Endothelial cell of umbilical vein (primary cell): Measurements from ENCODE around the gene ZNF609. TPM values are rescaled to one million over a fixed set of nuclear protein-coding genes. Genes with fewer than 3 reads are reported as not detected.

Source experiments
- BruUV-seq: library from RNA; stranded (reverse); fragments of 400-500 nt; replicated peaks from 2 replicates; lab custom pipeline; 2021; lab: Mats Ljungman, UMichigan
- CTCF ChIA-PET: fragments of 300-600, 350-600 bp; sonication (Branson Sonifier 250); formaldehyde crosslinking; loops from one replicate; lab custom pipeline; 2021; ENCODE audit warnings: antibody characterized with exemption, inconsistent platforms; lab: Charles Lee
- POLR2A ChIA-PET: fragments of 300-600, 350-600 bp; sonication (Branson Sonifier 250); formaldehyde crosslinking; loops from one replicate; lab custom pipeline; 2021; ENCODE audit warnings: antibody characterized with exemption, inconsistent platforms; lab: Charles Lee
- DNase-seq: peaks from one replicate; pipeline ENCODE4 v3.0.0-alpha.2; 2011; ENCODE audit warnings: low read depth, low spot score
- FAIRE-seq: peaks from 2 replicates; lab custom pipeline; 2011; peaks lifted over from hg19 to GRCh38; lab: Jason Lieb, UNC
- H2AFZ ChIP-seq: 2 replicates; pipeline ENCODE4 v1.6.0; 2012; ENCODE audit warnings: low read depth, low read length, control low read depth, inconsistent platforms
- H3K27ac ChIP-seq: 2 replicates; pipeline ENCODE4 v1.5.1; 2011; ENCODE audit warnings: low read depth, mild to moderate bottlenecking, control low read depth, low read length, moderate library complexity; ENCODE audit not compliant: insufficient read depth
- H3K27me3 ChIP-seq, 2 experiments: 2 replicates each; pipeline versions ENCODE4 v1.6.0 to v1.6.1; 2011; ENCODE audit warnings: low read length in 2 of 2, mixed read lengths in 1 of 2; ENCODE audit not compliant: control insufficient read depth in 2 of 2, insufficient read depth in 2 of 2
- H3K36me3 ChIP-seq, 2 experiments: 2 replicates in 1 of 2; 3 replicates in 1 of 2; pipeline ENCODE4 v1.5.1; 2011; ENCODE audit warnings: low read length in 2 of 2, mild to moderate bottlenecking in 1 of 2, moderate library complexity in 1 of 2; ENCODE audit not compliant: control insufficient read depth in 2 of 2, insufficient read depth in 2 of 2; ENCODE audit errors: extremely low read depth in 1 of 2
- H3K4me1 ChIP-seq: 3 replicates; pipeline ENCODE4 v1.5.1; 2011; ENCODE audit warnings: mild to moderate bottlenecking, low read length; ENCODE audit not compliant: control insufficient read depth, insufficient read depth; ENCODE audit errors: extremely low read depth
- H3K4me2 ChIP-seq: 2 replicates; pipeline ENCODE4 v1.6.1; 2011; ENCODE audit warnings: low read length, control low read depth, mixed read lengths; ENCODE audit not compliant: insufficient read depth
- H3K4me3 ChIP-seq, 3 experiments: fragments of 200-600 bp in 1 of 3; sonication (generic), shearing (Covaris generic) in 1 of 3; replicated peaks in 1 of 3; 2 replicates each; pipeline ENCODE4 v1.5.1; 2011 to 2016; ENCODE audit warnings: control low read depth in 3 of 3, low read length in 3 of 3, mild to moderate bottlenecking in 2 of 3, inconsistent platforms in 1 of 3, low read depth in 1 of 3, moderate library complexity in 1 of 3; ENCODE audit not compliant: insufficient read depth in 1 of 3
- H3K79me2 ChIP-seq: 2 replicates; pipeline ENCODE4 v1.6.0; 2012; ENCODE audit warnings: low read length, inconsistent platforms; ENCODE audit not compliant: control insufficient read depth, insufficient read depth
- H3K9ac ChIP-seq: replicated peaks from 2 replicates; pipeline ENCODE3; 2011; ENCODE audit warnings: low read length, control low read depth; ENCODE audit not compliant: insufficient read depth; ENCODE audit errors: extremely low read depth
- H3K9me1 ChIP-seq: replicated peaks from 3 replicates; pipeline ENCODE4 v1.6.0; 2011; ENCODE audit warnings: mild to moderate bottlenecking, low read length; ENCODE audit not compliant: control insufficient read depth, insufficient read depth; ENCODE audit errors: extremely low read depth
- H3K9me3 ChIP-seq: replicated peaks from 2 replicates; pipeline ENCODE4 v1.5.1; 2012; ENCODE audit warnings: low read length, inconsistent platforms; ENCODE audit not compliant: control insufficient read depth, insufficient read depth
- H4K20me1 ChIP-seq: replicated peaks from 2 replicates; pipeline ENCODE3; 2011; ENCODE audit warnings: mild to moderate bottlenecking, low read length; ENCODE audit not compliant: control insufficient read depth, insufficient read depth; ENCODE audit errors: extremely low read depth
- EZH2 ChIP-seq: IDR thresholded peaks from 2 replicates; pipeline ENCODE4 v1.6.1; 2012; ENCODE audit warnings: borderline replicate concordance, low read depth, mild to moderate bottlenecking, moderate library complexity, low read length, inconsistent platforms; ENCODE audit not compliant: severe bottlenecking
- FOS ChIP-seq: IDR thresholded peaks from 2 replicates; pipeline ENCODE4 v1.6.1; 2011; ENCODE audit warnings: mild to moderate bottlenecking, low read length, moderate library complexity, borderline replicate concordance; ENCODE audit not compliant: insufficient read depth
- GATA2 ChIP-seq: IDR thresholded peaks from 2 replicates; pipeline ENCODE4 v1.7.0; 2011; ENCODE audit warnings: low read depth, mild to moderate bottlenecking, moderate library complexity, mixed read lengths, low read length; ENCODE audit not compliant: insufficient read length, insufficient read depth
- JUN ChIP-seq: IDR thresholded peaks from 2 replicates; pipeline ENCODE4 v1.6.1; 2011; ENCODE audit warnings: borderline replicate concordance, low read depth; ENCODE audit not compliant: insufficient read length, insufficient read depth
- MYC ChIP-seq: IDR thresholded peaks from one replicate; pipeline ENCODE4 v1.6.1; 2011; ENCODE audit warnings: mild to moderate bottlenecking, low read depth, low read length
- POLR2A ChIP-seq: IDR thresholded peaks from 2 replicates; pipeline ENCODE4 v1.6.1; 2012; ENCODE audit warnings: low read depth, mild to moderate bottlenecking, control low read depth, low read length
- POLR2AphosphoS5 ChIP-seq: IDR thresholded peaks from 2 replicates; pipeline ENCODE4 v1.6.1; 2012; ENCODE audit warnings: low read depth, mild to moderate bottlenecking, control low read depth, low read length, moderate library complexity; ENCODE audit not compliant: insufficient read depth
- dilution Hi-C: fragments of 300-500 bp; cut with MboI; formaldehyde crosslinking; loops from one replicate; pipeline ENCODE4 v1.15.0; 2019; ENCODE audit warnings: low sequenced_read_pairs; ENCODE audit not compliant: extremely low pct_ligation_motif_present
- intact Hi-C: fragments of 100-400 bp; cut with micrococcal nuclease; formaldehyde crosslinking; loops from one replicate; pipeline ENCODE4 v1.10.0; 2022
- polyA plus RNA-seq, 4 experiments: library from polyadenylated mRNA; depleted of rRNA in 3 of 4; stranded (reverse) in 3 of 4; unstranded in 1 of 4; fragments of >200 nt; gene quantifications; 2 replicates each; pipeline versions ENCODE4 v1.2.1 to v1.2.3, GENCODE V29; 2011 to 2012; ENCODE audit warnings: missing spikeins in 1 of 4
- total RNA-seq: library from RNA; stranded (reverse); gene quantifications from 2 replicates; pipeline ENCODE4 v1.2.3, GENCODE V29; 2021
- TF ChIP-seq, protein P1 (sequence below), 2 donors: IDR thresholded peaks; 1 replicate in 1 of 2; 2 replicates in 1 of 2; pipeline ENCODE4 v1.5.1; 2011; ENCODE audit warnings: low read length in 2 of 2, mild to moderate bottlenecking in 2 of 2, moderate library complexity in 2 of 2, control low read depth in 1 of 2, inconsistent platforms in 1 of 2, low read depth in 1 of 2; ENCODE audit not compliant: insufficient read depth in 1 of 2; ENCODE audit errors: extremely low read depth in 1 of 2
- TF ChIP-seq, protein P2 (sequence below): IDR thresholded peaks from 2 replicates; pipeline ENCODE4 v1.6.1; 2011; ENCODE audit not compliant: insufficient read depth, insufficient read length

The ZNF609 gene
- total and polyA plus RNA-seq, 2 donors (not counting 3 experiments of a cell fraction or from before 2014, with no cell fraction given) = 18.2 to 49.6 TPM

DNA sequence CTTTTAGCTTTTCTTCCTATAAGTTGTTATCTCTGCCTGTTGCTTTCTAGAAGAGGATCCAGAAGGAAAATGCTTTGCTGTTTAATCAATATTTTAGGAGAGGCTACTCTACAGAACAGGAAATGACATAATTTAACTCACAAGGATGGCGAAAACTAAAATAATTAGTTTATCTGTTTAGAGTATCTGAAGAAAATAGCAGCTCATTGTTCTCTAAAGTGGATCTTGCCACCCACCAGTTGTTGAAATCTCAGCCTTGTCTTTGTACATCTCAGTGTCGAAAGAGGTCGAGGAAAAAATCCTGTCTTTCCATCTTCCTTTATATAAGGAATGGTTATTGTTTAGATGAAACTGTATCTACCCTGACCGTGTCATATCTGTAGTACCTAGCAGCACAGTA, 126.6 kb downstream of the ZNF609 start:
- H2AFZ ChIP-seq = no peak overlapping the region
- intact Hi-C loops = no loop called here
- H3K4me1 ChIP-seq = peaks cover 14% of the 10 kb centered on the region
- H3K36me3 ChIP-seq = no peaks in the 10 kb centered on the region
- DNase-seq (no peak), FAIRE-seq (peak; percentile 12)
- H3K27me3 ChIP-seq = no peaks in the 10 kb centered on the region
- peak overlapping the region; percentile 79 for H3K4me2 ChIP-seq
- H3K9me3 ChIP-seq = no peaks in the 10 kb centered on the region
- H4K20me1 ChIP-seq = peaks cover 3% of the 10 kb centered on the region
- peak overlapping the region; percentile 1 for H3K9ac ChIP-seq
- ChIA-PET CTCF (interaction anchor here (1.0 to 1.1 kb wide), 2 partner anchors 15 to 29 kb away, joined by 3 to 6 read pairs; no protein-coding TSS in a partner anchor), POLR2A (no interaction called here)
- BruUV-seq = no TSS peak
- H3K9me1 ChIP-seq = no peaks in the 10 kb centered on the region
- no peak for TF ChIP-seq MYC
- no peak for TF ChIP-seq GATA2
- TF ChIP-seq EZH2 = no peak
- no peak for TF ChIP-seq FOS
- TF ChIP-seq JUN = no peak
- TF ChIP-seq, protein P1, sequence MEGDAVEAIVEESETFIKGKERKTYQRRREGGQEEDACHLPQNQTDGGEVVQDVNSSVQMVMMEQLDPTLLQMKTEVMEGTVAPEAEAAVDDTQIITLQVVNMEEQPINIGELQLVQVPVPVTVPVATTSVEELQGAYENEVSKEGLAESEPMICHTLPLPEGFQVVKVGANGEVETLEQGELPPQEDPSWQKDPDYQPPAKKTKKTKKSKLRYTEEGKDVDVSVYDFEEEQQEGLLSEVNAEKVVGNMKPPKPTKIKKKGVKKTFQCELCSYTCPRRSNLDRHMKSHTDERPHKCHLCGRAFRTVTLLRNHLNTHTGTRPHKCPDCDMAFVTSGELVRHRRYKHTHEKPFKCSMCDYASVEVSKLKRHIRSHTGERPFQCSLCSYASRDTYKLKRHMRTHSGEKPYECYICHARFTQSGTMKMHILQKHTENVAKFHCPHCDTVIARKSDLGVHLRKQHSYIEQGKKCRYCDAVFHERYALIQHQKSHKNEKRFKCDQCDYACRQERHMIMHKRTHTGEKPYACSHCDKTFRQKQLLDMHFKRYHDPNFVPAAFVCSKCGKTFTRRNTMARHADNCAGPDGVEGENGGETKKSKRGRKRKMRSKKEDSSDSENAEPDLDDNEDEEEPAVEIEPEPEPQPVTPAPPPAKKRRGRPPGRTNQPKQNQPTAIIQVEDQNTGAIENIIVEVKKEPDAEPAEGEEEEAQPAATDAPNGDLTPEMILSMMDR (IDR thresholded peaks at IDR 0.05; ENCODE audit: extremely low read depth in 1 of 2, insufficient read depth in 1 of 2, low read depth in 1 of 2, low read length in 2 of 2) = no peak
- no peak for TF ChIP-seq POLR2AphosphoS5
- no peak for TF ChIP-seq POLR2A
- TF ChIP-seq, protein P2, sequence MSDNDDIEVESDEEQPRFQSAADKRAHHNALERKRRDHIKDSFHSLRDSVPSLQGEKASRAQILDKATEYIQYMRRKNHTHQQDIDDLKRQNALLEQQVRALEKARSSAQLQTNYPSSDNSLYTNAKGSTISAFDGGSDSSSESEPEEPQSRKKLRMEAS = no peak
- dilution Hi-C loops = no loop called here
- peaks cover 69% of the 10 kb centered on the region for H3K79me2 ChIP-seq
- H3K27ac ChIP-seq = no peak overlapping the region
- no peak overlapping the region for H3K4me3 ChIP-seq
